ENCODE data around the gene OGDHL. TPM values are rescaled to one million over a fixed set of nuclear protein-coding genes. Genes with fewer than 3 reads are reported as not detected.

The OGDHL gene
- total RNA-seq, 6 experiments from 2014 or later: 60.4 to 98.5 (median 76.8) TPM

- Histone ChIP-seq H3K4me1 (no peaks in the 10 kb centered on the region), H3K27me3 (no peaks in the 10 kb centered on the region), H3K36me3 (peaks cover 0 to 49% (median 24%) of the 10 kb centered on the region in 4 donors), H3K4me3 (no peak overlapping the region), H3K9me3 (no peaks in the 10 kb centered on the region), H3K27ac (no peak overlapping the region)
- ATAC-seq (no peak), DNase-seq (no peak)
- WGBS (ENCODE audit: insufficient coverage, low coverage, low lambda C conversion rate, missing lambda C conversion rate): no CpG with 5 or more reads among the region's 19 CpGs
- intact Hi-C loops (cut with DNase I): no loop called here
- no peak for TF ChIP-seq POLR2A (IDR thresholded peaks at IDR 0.05)
- TF ChIP-seq, protein P1, sequence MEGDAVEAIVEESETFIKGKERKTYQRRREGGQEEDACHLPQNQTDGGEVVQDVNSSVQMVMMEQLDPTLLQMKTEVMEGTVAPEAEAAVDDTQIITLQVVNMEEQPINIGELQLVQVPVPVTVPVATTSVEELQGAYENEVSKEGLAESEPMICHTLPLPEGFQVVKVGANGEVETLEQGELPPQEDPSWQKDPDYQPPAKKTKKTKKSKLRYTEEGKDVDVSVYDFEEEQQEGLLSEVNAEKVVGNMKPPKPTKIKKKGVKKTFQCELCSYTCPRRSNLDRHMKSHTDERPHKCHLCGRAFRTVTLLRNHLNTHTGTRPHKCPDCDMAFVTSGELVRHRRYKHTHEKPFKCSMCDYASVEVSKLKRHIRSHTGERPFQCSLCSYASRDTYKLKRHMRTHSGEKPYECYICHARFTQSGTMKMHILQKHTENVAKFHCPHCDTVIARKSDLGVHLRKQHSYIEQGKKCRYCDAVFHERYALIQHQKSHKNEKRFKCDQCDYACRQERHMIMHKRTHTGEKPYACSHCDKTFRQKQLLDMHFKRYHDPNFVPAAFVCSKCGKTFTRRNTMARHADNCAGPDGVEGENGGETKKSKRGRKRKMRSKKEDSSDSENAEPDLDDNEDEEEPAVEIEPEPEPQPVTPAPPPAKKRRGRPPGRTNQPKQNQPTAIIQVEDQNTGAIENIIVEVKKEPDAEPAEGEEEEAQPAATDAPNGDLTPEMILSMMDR (IDR thresholded peaks at IDR 0.05): no peak
These were observed 18.6 kb downstream of the OGDHL start for GRCh38 chr10:49743464-49744075.

GRCh38 chr10:49742683-49743463 is 19.2 kb downstream of the OGDHL start:
- H3K27me3 ChIP-seq: no peaks in the 10 kb centered on the region
- ATAC-seq (no peak), DNase-seq (no peak)
- H3K27ac ChIP-seq: no peak overlapping the region
- peaks cover 0 to 51% (median 24%) of the 10 kb centered on the region in 4 donors for H3K36me3 ChIP-seq
- no peak overlapping the region for H3K4me3 ChIP-seq
- no peaks in the 10 kb centered on the region for H3K4me1 ChIP-seq
- no peaks in the 10 kb centered on the region for H3K9me3 ChIP-seq
- WGBS (ENCODE audit: insufficient coverage, low coverage, low lambda C conversion rate, missing lambda C conversion rate): no CpG with 5 or more reads among the region's 23 CpGs
- intact Hi-C loops (cut with DNase I): no loop called here
- no peak for TF ChIP-seq POLR2A (IDR thresholded peaks at IDR 0.05)
- TF ChIP-seq, protein P1 (IDR thresholded peaks at IDR 0.05): no peak

GRCh38 chr10:49741108-49741995 is 20.8 kb downstream of the OGDHL start:
- Histone ChIP-seq H3K4me3 (no peak overlapping the region), H3K4me1 (no peaks in the 10 kb centered on the region), H3K36me3 (peaks cover 0 to 55% (median 25%) of the 10 kb centered on the region in 4 donors), H3K27ac (no peak overlapping the region), H3K27me3 (no peaks in the 10 kb centered on the region), H3K9me3 (no peaks in the 10 kb centered on the region)
- no peak for ATAC-seq
- no peak for DNase-seq
- no CpG with 5 or more reads among the region's 7 CpGs for WGBS (ENCODE audit: insufficient coverage, low coverage, low lambda C conversion rate, missing lambda C conversion rate)
- TF ChIP-seq, protein P1 (IDR thresholded peaks at IDR 0.05): no peak
- no peak for TF ChIP-seq POLR2A (IDR thresholded peaks at IDR 0.05)
- intact Hi-C loops (cut with DNase I): no loop called here

DNA sequence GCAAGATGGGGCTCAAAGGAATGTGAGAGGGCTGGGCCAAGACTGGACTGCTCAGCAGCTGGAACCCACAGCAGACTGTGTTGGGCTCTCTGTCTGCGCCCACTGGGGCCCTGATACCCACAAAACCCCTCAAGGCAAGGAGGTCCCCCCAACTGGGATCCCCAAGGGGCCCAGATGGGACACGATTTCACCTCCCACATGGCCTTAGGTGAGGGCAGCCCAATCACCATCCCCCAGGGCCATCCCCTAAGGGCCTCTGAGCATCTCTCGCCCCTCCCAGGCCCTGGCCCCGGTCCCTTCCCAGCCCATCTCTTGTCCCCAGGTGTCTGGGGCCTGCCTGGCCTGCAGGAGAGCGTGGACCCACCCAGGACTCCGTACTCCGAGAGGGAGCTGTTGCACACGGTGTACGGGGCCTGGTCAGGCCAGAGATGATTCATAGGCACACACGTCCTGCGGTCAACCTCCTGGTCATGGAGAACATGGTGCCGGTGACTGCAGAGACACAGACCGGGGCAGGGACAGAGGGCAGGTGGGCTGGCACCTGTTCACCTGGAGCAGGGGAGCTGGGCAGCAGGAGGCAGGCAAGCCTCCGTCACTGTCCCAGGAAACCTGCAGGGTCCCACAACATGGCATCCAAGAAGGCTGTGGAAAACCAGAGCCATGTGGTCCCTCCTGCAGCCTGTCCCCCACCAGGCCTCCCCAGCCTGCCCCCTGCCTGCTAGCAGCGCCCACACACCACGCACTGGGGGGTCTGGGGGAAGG is 21.6 kb downstream of the OGDHL start:
- H3K27me3 ChIP-seq: no peaks in the 10 kb centered on the region
- DNase-seq (no peak), ATAC-seq (no peak)
- no peak overlapping the region for H3K4me3 ChIP-seq
- H3K36me3 ChIP-seq: peaks cover 0 to 55% (median 24%) of the 10 kb centered on the region in 4 donors
- no peaks in the 10 kb centered on the region for H3K4me1 ChIP-seq
- TF ChIP-seq, protein P1 (IDR thresholded peaks at IDR 0.05): no peak
- TF ChIP-seq POLR2A (IDR thresholded peaks at IDR 0.05): no peak
- no peak overlapping the region for H3K27ac ChIP-seq
- no peaks in the 10 kb centered on the region for H3K9me3 ChIP-seq
- intact Hi-C loops (cut with DNase I): no loop called here
- no CpG with 5 or more reads among the region's 16 CpGs for WGBS (ENCODE audit: insufficient coverage, low coverage, low lambda C conversion rate, missing lambda C conversion rate)
